HCT116 (cell line): Measurements from ENCODE around the gene UQCRC1.

Experiments
- CEBPB ChIP-seq: IDR thresholded peaks from 2 replicates; pipeline ENCODE4 v1.6.1; 2012; ENCODE audit warnings: low read depth
- CTCF ChIP-seq, 3 experiments: fragments of 200-600 bp in 1 of 3; sonication (generic) in 1 of 3; IDR thresholded peaks in 2 of 3; conservative IDR thresholded peaks in 1 of 3; 2 replicates each; pipeline ENCODE4 v1.5.1; 2012 to 2017; ENCODE audit warnings: low read depth in 2 of 3, low read length in 2 of 3, antibody characterized with exemption in 1 of 3, borderline replicate concordance in 1 of 3, control low read depth in 1 of 3, mild to moderate bottlenecking in 1 of 3, mixed read lengths in 1 of 3, mixed run types in 1 of 3, moderate library complexity in 1 of 3; ENCODE audit not compliant: insufficient read depth in 1 of 3
- ELF1 ChIP-seq: IDR thresholded peaks from 2 replicates; pipeline ENCODE4 v1.6.1; 2012; ENCODE audit warnings: low read depth, borderline replicate concordance
- JUND ChIP-seq: IDR thresholded peaks from 2 replicates; pipeline ENCODE4 v1.6.1; 2012
- POLR2A ChIP-seq: IDR thresholded peaks from 2 replicates; pipeline ENCODE4 v1.7.0; 2011; ENCODE audit warnings: borderline replicate concordance; ENCODE audit not compliant: insufficient read depth, insufficient read length; ENCODE audit errors: extremely low read depth
- RAD21 ChIP-seq: IDR thresholded peaks from 2 replicates; pipeline ENCODE4 v1.6.1; 2012; ENCODE audit warnings: low read depth, mild to moderate bottlenecking
- YY1 ChIP-seq: IDR thresholded peaks from 2 replicates; pipeline ENCODE4 v1.6.1; 2011; ENCODE audit warnings: low read length, low read depth, moderate library complexity, mild to moderate bottlenecking; ENCODE audit not compliant: insufficient replicate concordance; ENCODE audit errors: extremely low read depth

DNA sequence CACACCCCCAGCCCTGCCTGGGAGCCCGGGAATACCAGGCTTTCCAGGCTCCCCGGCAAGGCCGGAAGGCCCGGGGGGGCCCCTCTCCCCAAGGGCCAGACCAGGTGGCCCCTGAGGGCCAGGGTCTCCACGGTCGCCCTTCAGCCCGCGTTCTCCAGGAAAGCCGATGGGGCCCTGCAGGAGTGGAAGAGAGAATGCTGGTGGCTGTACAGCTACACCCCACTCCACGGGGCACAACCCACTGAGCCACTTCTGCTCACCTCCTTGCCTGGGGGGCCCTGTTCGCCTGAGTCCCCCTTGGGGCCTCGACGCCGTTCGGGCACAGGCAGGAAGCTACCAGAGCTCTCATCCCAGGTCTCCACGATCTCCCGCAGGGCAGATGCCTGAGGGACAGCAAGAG is 34.1 kb downstream of the UQCRC1 start:
- TF ChIP-seq YY1 (no peak), CTCF (IDR thresholded peaks at IDR 0.05 in 2 of 3, conservative IDR thresholded peaks at IDR 0.05 in 1 of 3; ENCODE audit: borderline replicate concordance in 1 of 3, insufficient read depth in 1 of 3, low read depth in 2 of 3, low read length in 2 of 3) (no peak), RAD21 (no peak), CEBPB (no peak), POLR2A (no peak), ELF1 (no peak), JUND (no peak)
